Head of caudate nucleus (tissue), 42 donors: ENCODE measurements around the gene GCN1.

ENCODE experiments used
- DNase-seq, 42 donors: peaks; one replicate each; pipeline versions ENCODE4 v3.0.0 to v3.0.0-alpha.2; 2020 to 2021; ENCODE audit warnings: mixed read lengths in 7 of 42
- intact Hi-C: fragments of 100-400 bp; cut with DNase I; formaldehyde crosslinking; loops from one replicate; pipeline ENCODE4 v1.15.0; 2022

The GCN1 gene

GRCh38 chr12:120162763-120163162 lies 31.8 kb downstream of the GCN1 start:
- intact Hi-C loops: no loop called here
- no peak for DNase-seq

GRCh38 chr12:120161852-120162251 lies 32.7 kb downstream of the GCN1 start:
- no peak for DNase-seq
- intact Hi-C loops: no loop called here

- intact Hi-C loops: no loop called here
These were observed 34.8 kb downstream of the GCN1 start for GRCh38 chr12:120159509-120160237.

DNA sequence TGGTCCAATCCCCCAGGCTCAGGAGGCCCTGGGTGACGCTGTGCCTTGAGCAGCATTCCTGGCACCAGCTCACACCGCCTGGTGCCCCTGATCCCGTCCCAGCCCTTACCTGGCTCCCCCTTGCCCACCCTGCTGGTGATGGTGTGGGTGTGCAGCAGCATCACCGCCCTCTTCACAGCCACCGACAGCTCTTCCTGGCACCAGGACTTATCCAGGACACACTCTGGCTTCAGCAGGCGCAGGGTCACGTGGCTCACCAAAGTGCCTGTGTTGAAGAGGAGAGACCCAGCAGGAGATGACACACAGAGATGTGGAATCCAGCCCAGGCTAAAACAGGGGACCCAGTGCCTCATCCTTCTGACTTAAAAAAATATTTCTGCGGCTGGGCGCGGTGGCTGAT lies 36.2 kb downstream of the GCN1 start:
- DNase-seq: no peak
- intact Hi-C loops: no loop called here

More at GRCh38 chr12:120159509-120160237, 34.8 kb downstream of the GCN1 start:
- DNase-seq: no peak

- intact Hi-C loops: no loop called here
- DNase-seq: no peak
These were observed 36.8 kb downstream of the GCN1 start for GRCh38 chr12:120157678-120158077.

- no peak for DNase-seq
- intact Hi-C loops: no loop called here
These were observed 37.9 kb downstream of the GCN1 start for GRCh38 chr12:120156315-120157259.

DNA sequence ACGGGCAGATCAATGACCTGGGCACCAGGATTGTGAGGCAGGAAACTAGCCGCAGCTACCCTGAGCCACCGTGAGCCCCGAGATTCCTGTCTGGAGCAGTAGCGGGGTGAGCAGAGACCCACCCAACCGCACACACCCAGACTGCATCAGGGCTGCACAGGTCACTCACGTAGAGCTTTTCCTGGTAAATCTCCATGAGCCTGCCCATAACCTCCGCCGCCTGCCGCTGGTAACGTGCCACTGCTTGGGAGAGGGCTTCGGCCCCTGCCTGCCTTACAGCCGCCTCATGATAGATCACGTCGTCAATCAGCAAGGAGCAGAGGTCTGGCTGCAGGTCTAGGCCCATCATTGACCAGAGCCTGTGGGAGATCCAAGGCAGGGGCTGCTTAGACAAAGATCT lies 39.4 kb downstream of the GCN1 start:
- intact Hi-C loops: no loop called here
- DNase-seq: no peak

DNA sequence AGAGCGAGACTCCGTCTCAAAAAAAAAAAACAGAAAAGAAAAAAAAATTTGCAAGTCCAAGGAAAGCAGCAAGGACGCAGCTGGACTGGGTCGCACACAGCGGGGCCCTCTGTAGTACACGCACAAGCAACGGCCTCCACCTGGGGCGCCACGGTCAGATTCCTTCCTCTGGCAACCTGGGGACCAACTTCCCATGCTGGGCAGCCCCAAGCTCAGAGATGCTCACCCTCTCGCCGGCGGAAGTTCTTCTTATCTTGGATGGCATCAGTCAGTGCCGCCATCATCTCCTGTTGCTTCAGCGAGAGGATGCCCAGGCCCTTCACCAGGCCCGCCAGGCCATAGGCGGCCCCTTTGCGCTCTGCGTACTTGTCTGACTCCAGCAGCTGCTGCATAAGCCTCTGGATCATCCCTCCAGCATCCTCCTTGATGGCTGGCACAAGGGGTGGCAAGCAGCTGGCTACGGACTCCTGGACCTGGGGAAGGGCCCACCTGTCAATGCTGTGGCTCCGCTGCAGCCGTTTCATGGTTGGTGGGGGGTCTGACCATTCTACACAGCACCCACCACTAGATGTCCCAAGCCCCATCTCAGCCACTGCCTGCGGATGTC lies 43.5 kb downstream of the GCN1 start:
- no peak for DNase-seq
- intact Hi-C loops: no loop called here

DNA sequence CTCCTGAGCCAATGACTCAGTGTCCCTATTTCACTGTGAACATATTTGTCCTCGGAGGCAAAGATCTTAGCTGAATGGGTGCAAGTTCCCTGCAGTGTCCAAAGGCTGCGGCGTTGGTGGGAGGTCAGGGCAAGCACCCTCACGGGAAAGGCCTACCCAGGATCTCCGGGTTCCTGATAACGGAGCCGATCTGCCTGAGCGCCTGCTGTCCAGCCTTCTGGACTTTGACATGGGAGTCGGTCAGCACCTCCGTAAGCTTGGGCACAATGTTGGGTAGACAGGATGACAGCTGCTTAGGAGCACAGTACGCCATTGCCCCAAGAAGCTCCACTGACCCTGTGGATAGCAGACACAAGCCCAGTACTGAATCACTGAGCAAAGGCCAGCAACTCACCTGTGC lies 46.5 kb downstream of the GCN1 start:
- no peak for DNase-seq
- intact Hi-C loops: no loop called here

GRCh38 chr12:120145164-120145563 lies 49.4 kb downstream of the GCN1 start:
- DNase-seq: no peak
- intact Hi-C loops: no loop called here

DNA sequence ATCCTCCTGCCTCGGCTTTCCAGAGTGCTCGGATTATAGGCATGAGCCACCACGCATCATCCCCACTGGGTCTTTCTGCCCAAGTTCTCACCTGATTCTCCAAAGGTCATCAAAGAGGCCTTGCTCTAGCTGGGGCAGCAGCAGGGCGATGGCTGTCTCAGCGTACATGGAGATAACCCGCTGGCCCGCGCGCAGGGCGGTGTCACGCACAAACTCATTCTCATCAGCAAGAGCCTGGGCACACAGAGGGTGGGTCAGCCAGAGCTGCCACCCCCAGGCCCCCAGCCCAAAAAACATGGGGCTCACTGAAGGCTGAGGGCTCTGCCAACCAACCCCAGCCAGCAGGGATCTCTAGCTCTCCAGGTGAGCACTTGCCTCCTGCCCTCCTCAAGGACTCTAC lies 50.3 kb downstream of the GCN1 start:
- intact Hi-C loops: no loop called here
- DNase-seq: no peak

- intact Hi-C loops: no loop called here
- no peak for DNase-seq
These were observed 52.2 kb downstream of the GCN1 start for GRCh38 chr12:120142231-120142877.

- no peak for DNase-seq
- intact Hi-C loops: no loop called here
These were observed 53.2 kb downstream of the GCN1 start for GRCh38 chr12:120141336-120141735.

- DNase-seq: no peak
- intact Hi-C loops: no loop called here
These were observed 53.9 kb downstream of the GCN1 start for GRCh38 chr12:120140603-120141002.

GRCh38 chr12:120139958-120140357 lies 54.6 kb downstream of the GCN1 start:
- no peak for DNase-seq
- intact Hi-C loops: no loop called here

- no peak for DNase-seq
- intact Hi-C loops: no loop called here
These were observed 56.1 kb downstream of the GCN1 start for GRCh38 chr12:120138366-120138765.

DNA sequence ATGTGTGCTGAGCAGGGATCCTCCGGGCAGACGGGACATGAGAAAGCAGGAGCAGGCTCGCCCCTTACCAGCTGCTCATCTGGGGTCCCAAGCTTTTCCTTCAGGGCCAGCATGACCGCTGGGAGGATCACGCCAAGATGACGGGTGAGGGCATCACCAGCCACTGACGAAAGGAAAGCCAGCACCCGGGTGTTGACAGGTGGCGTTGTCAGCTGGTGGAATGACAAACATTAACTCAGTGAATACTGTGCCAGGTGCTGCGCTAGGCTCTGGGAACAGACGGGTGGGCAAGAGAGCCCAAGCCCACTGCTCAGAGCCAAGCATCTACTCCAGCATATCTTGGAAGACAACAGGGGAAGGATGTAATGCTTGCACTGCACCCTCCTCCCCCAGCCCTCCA lies 56.7 kb downstream of the GCN1 start:
- DNase-seq: no peak
- intact Hi-C loops: no loop called here

DNA sequence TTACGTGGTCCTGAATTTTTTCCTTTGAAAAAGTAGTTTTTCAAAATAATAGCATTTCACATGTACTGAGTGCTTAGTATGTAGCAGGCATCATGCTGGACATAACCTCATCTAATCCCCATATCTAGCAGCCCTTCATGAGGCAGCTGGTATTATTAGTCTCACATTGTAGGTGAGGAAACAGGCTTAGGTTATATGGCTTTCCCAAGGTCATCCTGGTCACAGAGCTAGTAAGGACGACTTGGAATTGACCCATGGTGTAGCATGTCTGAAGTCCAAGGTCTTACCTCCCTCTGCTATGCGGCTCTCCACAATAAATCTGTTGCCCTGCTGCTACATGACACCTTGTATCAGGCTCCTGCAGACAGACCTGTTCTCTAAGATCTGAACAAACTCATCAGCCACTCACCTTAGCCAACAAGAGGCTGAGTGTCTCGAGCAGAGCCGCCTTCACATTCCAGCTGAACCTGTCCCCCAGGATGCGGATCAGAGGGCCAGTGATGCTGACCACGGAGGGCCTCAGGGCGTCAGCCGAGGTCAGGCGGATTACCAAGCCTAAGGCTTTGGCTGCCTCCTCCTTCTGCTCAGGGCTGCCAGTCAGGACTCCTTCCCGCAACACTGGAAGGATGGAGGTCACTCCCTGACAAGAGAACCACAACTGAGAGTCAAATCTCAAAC lies 58.3 kb downstream of the GCN1 start:
- no peak for DNase-seq
- intact Hi-C loops: no loop called here
